Osteoblast (primary cell): ENCODE data around the gene SLC44A4. TPM values are rescaled to one million over a fixed set of nuclear protein-coding genes. Genes with fewer than 3 reads are reported as not detected.
"Not testable (repeated sequence)": the region's sequence is repeated elsewhere in the genome, so short reads cannot be mapped to it uniquely, and the experiment has no call there.

Experiments used
- DNase-seq: peaks from one replicate; pipeline ENCODE4 v3.0.0; 2011; ENCODE audit warnings: low spot score, mixed read lengths; ENCODE audit not compliant: insufficient read length; ENCODE audit errors: missing footprints
- H2AFZ ChIP-seq: 2 replicates; pipeline ENCODE4 v1.6.0; 2011; ENCODE audit warnings: mild to moderate bottlenecking, low read length
- H3K27ac ChIP-seq: 2 replicates; pipeline ENCODE4 v1.5.1; 2011; ENCODE audit warnings: mild to moderate bottlenecking, low read depth, low read length, moderate library complexity
- H3K27me3 ChIP-seq: 2 replicates; pipeline ENCODE4 v1.6.0; 2012; ENCODE audit warnings: mild to moderate bottlenecking, control low read depth, inconsistent platforms, low read length, moderate library complexity; ENCODE audit not compliant: insufficient read depth
- H3K36me3 ChIP-seq: 2 replicates; pipeline ENCODE4 v1.5.1; 2011; ENCODE audit warnings: mild to moderate bottlenecking, low read length, control low read depth, moderate library complexity; ENCODE audit not compliant: insufficient read depth
- H3K4me1 ChIP-seq: 2 replicates; pipeline ENCODE4 v1.5.1; 2011; ENCODE audit warnings: mild to moderate bottlenecking, low read length, control low read depth, moderate library complexity; ENCODE audit not compliant: insufficient read depth
- H3K4me2 ChIP-seq: 2 replicates; pipeline ENCODE4 v1.6.0; 2011; ENCODE audit warnings: mild to moderate bottlenecking, low read length; ENCODE audit not compliant: insufficient read depth
- H3K4me3 ChIP-seq: fragments of 200-600 bp; sonication (generic); 3 replicates; pipeline ENCODE4 v1.5.1; 2012; ENCODE audit warnings: mild to moderate bottlenecking, low read length, inconsistent platforms; ENCODE audit not compliant: insufficient read depth
- H3K79me2 ChIP-seq: 2 replicates; pipeline ENCODE4 v1.6.0; 2012; ENCODE audit warnings: mild to moderate bottlenecking, low read length, control low read depth, inconsistent platforms; ENCODE audit not compliant: insufficient read depth
- H3K9me3 ChIP-seq: 2 replicates; pipeline ENCODE4 v1.5.1; 2011; ENCODE audit warnings: low read depth, low read length, control low read depth
- H4K20me1 ChIP-seq: 2 replicates; pipeline ENCODE4 v1.6.0; 2012; ENCODE audit warnings: mild to moderate bottlenecking, low read length, control low read depth; ENCODE audit not compliant: insufficient read depth
- CTCF ChIP-seq: IDR thresholded peaks from 2 replicates; pipeline ENCODE4 v1.5.1; 2011; ENCODE audit warnings: mild to moderate bottlenecking, low read depth, low read length, moderate library complexity; ENCODE audit errors: extremely low read depth
- total RNA-seq: library from RNA; depleted of rRNA; stranded (reverse); fragments of >200 nt; gene quantifications from 2 replicates; pipeline ENCODE4 v1.2.3, GENCODE V29; 2012

The SLC44A4 gene
- total RNA-seq, 1 donor: not detected

GRCh38 chr6:31858707-31859106 is 20.1 kb downstream of the SLC44A4 start:
- no peak overlapping the region for H3K4me3 ChIP-seq
- H3K79me2 ChIP-seq: peaks cover 29% of the 10 kb centered on the region
- no peak overlapping the region for H3K27ac ChIP-seq
- no peak overlapping the region for H3K4me2 ChIP-seq
- peaks cover 33% of the 10 kb centered on the region for H3K36me3 ChIP-seq
- no peaks in the 10 kb centered on the region for H3K9me3 ChIP-seq
- TF ChIP-seq CTCF: no peak
- H3K27me3 ChIP-seq: no peaks in the 10 kb centered on the region
- peaks cover 14% of the 10 kb centered on the region for H3K4me1 ChIP-seq
- no peak overlapping the region for H2AFZ ChIP-seq
- DNase-seq: no peak
- H4K20me1 ChIP-seq: no peaks in the 10 kb centered on the region

DNA sequence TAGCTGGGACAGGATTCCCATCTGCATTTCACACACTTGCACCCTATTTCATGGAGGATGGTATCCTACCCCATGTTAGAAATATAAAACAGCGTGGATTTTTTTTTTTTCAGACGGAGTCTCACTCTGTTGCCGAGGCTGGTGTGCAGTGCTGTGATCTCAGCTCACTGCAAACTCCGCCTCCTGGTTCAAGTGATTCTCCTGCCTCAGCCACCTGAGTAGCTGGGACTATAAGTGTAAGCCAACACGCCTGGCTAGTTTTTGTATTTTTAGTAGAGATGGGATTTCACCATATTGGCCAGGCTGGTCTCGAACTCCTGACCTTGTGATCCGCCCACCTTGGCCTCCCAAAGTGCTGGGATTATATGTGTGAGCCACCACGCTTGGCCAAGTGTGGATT is 21.0 kb downstream of the SLC44A4 start:
- DNase-seq, H3K4me2 ChIP-seq, H3K4me3 ChIP-seq, H3K4me1 ChIP-seq, H3K27ac ChIP-seq, H4K20me1 ChIP-seq, H3K27me3 ChIP-seq, H2AFZ ChIP-seq, H3K9me3 ChIP-seq: not testable (repeated sequence)
- Histone ChIP-seq H3K36me3 (peaks cover 33% of the 10 kb centered on the region), H3K79me2 (peaks cover 29% of the 10 kb centered on the region)

DNA sequence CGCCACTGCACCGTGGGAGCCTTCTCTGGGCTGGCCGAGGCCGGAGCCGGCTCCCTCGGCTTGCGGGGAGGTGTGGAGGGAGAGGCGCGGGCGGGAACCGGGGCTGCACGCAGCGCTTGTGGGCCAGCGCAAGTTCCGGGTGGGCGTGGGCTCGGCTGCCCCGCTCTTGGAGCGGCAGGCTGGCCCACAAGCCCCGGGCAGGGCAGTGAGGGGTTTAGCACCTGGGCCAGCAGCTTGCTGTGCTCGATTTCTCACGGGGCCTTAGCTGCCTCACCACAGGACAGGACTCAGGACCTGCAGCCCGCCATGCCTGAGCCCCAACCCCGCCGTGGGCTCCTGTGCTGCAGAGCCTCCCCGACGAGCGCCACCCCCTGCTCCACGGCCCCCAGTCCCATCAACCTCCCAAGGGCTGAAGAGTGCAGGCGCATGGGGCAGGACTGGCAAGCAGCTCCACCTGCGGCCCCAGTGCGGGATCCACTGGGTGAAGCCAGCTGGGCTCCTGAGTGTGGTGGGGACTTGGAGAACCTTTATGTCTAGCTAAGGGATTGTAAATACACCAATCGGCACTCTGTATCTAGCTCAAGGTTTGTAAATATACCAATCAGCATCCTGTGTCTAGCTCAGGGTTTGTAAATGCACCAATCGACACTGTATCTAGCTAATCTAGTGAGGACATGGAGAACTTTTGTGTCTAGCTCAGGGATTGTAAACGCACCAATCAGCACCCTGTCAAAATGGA is 26.6 kb downstream of the SLC44A4 start:
- not testable (repeated sequence) for H3K4me1 ChIP-seq, H3K79me2 ChIP-seq, H3K4me3 ChIP-seq, H3K27me3 ChIP-seq, H4K20me1 ChIP-seq, H3K4me2 ChIP-seq, H3K36me3 ChIP-seq, H3K27ac ChIP-seq, H3K9me3 ChIP-seq, H2AFZ ChIP-seq
- DNase-seq: peak; percentile 50

- Histone ChIP-seq H3K4me1 (no peaks in the 10 kb centered on the region), H3K36me3 (no peaks in the 10 kb centered on the region), H3K4me2 (peak overlapping the region; percentile 42), H3K79me2 (no peaks in the 10 kb centered on the region), H3K4me3 (no peak overlapping the region), H3K9me3 (no peaks in the 10 kb centered on the region), H3K27ac (no peak overlapping the region), H4K20me1 (no peaks in the 10 kb centered on the region), H2AFZ (no peak overlapping the region), H3K27me3 (no peaks in the 10 kb centered on the region)
- TF ChIP-seq CTCF: no peak
- peak; percentile 82 for DNase-seq
These were observed 27.3 kb downstream of the SLC44A4 start for GRCh38 chr6:31851485-31851832.

- Histone ChIP-seq H3K79me2 (no peaks in the 10 kb centered on the region), H3K9me3 (no peaks in the 10 kb centered on the region), H3K27me3 (no peaks in the 10 kb centered on the region), H3K36me3 (no peaks in the 10 kb centered on the region), H3K4me3 (no peak overlapping the region), H3K27ac (no peak overlapping the region), H3K4me1 (no peaks in the 10 kb centered on the region), H4K20me1 (no peaks in the 10 kb centered on the region), H2AFZ (no peak overlapping the region), H3K4me2 (peak overlapping the region; percentile 42)
- DNase-seq: peak; percentile 54
- TF ChIP-seq CTCF: no peak
These were observed 27.9 kb downstream of the SLC44A4 start for GRCh38 chr6:31850765-31851484.
